NK-92 (cell line): ENCODE measurements around the gene TBC1D10B.

Source experiments
- DNase-seq: peaks from one replicate; lab custom pipeline; 2025; ENCODE audit not compliant: unreplicated experiment; lab: John Stamatoyannopoulos, UW

The TBC1D10B gene

DNA sequence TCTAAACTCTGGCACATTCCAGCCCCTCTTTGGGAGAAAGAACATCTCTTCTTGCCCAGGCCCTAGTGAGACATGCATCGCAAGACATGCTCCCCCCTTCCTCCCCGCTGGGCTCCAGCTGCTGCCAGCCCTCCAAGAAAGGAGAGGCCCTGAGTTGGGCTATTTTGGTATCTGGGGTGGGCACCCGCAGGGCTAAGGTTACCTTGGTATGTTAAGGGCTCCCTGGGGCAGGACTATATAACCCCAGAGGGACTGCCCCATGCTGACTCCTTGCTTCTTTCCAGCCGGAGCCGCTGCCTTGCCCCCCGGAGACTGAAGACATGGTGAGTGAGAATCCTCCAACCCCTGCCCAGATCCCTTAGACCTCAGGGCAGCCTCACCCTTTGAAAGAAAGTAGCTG, 4.2 kb upstream of the TBC1D10B start, which contains the start of gene MYL11:
TSS of gene MYL11 (plus strand) at position 265 of the 400 bp plus-strand sequence. CDS start at position 321, 56 bp downstream.
- DNase-seq = no peak

DNA sequence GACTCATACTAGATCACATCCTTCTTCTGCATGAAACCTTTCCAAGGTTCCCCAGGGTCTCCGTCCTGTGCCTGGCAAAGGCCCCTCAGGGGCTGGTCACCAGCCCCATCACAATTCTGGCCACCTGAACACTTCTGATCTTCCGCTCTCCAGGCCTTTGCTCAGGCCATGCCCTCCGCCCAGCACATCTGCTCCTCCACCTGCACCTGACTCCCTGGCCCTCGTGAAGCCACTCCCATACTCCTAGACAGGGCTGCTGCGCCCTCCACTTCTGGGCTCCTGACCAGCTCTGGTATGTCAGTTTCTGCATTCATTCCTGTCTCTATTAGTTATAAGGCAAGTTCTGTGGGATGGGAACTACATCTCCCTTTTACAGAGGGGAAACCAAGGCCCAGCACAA, 2.4 kb upstream of the TBC1D10B start:
- DNase-seq = no peak

DNA sequence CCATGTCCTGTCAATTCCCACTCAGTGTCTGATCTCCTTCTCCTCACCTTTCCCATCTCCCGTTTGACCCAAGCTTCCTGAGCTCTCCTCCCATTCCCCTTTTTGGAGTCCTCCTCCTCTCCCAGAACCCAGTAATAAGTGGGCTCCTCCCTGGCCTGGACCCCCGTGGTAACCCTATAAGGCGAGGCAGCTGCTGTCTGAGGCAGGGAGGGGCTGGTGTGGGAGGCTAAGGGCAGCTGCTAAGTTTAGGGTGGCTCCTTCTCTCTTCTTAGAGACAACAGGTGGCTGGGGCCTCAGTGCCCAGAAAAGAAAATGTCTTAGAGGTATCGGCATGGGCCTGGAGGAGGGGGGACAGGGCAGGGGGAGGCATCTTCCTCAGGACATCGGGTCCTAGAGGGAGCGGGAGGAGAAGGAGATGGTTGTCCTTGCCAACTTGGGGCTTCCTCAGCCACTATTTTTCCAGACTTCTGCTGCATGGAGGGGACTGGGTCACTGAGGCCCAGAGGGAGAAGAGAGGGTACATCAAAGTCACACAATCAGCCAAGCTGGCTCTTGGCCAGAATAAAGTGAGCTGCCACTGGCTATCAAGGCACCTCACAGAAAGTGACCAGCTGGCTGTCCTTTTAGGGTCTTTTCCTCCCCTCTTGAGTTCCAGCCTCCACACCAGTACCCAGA, 1.9 kb upstream of the TBC1D10B start:
- DNase-seq = no peak

DNA sequence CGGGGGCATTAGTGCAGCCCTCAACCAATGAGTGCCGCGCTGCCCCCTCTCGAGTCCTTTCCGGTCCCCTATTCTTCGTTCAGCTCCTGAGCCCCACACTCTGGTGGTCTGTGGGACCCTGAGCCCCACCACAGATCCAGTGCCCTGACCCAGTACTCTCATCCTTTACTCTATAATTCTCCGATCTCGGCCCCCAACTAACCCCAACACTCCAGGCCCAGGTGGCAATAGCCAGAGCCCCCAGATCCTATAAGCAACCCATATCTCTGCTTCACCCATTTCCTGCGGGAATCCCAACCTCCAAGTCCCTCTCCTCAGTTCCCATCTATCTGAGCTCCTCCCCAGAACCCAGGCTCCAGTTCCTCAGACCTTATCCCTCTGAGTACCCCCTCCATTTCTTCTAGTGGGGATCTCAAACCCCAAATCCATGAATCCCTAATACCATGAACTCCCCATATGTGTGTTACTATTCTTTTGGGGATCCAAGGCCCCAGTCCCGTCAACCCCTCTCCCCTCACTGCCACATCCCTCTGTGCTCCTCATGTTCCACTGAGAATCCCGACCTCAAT, 1.0 kb upstream of the TBC1D10B start:
- DNase-seq = no peak

DNA sequence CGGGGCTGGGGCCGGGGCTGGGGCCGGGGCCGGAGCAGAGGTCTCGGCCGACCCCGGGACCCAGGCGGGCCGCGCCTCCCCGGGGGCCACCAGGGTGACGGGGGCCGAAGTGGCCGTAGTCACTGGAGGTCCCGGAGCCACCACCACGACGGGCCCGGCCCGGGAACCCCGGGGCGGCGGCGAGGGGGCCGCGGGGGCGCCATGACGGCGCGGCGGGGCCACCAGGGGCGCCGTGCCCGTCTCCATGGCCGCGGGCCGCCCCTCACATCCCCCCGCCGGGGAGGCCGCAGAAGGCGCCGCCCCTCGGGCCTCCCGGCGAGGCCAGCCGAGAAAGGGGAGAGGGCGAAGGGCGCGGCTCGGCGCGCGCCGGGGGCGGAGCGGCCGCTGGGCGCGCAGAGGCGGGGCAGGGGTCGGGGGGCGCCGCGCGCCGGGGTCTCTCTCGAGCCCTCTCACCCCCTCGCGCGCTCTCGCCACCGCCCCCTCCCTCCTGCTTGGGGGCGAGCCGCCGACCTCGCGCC, 297 bp downstream of the TBC1D10B start:
- no peak for DNase-seq

DNA sequence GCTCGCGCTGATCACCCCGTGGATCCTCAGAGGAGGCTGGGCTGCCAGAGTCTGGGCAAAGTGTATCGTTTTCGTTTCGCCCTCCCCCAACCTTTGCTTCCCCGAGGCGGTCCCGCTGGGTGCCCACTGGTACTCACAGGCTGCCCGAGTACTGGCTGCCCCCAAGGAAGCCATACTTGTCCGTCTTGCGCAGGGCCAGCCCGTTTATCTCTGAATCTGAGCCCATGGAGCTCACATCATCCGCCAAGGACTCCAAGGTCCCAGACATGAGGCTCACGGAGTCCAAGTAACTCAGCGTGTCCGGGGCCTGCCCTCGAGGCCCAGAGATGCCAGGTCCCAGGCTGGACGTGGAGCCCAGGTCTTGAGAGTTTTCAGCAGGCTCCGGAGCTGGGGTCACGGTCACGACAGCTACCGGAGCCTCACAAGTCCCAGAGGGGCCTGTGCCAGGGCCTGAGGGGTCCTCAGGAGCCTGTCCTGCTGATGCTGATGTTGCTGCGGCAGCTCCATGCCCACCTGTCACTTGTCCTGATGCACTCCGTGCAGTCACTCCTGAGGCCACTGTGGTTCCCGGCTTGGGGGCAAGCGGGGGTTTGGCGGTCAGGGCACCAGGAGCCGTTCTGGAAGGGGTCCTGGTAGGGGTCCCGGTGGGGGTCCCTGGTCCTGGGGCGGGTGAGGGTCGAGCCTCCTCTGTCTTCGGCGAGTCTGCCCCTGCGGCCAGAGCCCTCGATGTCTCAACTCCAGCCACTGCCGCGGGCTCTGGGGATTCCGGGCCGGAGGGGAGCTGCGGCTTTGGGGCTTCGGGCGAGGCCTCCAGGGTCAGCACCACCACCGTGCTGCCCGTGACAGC, 980 bp downstream of the TBC1D10B start:
- DNase-seq = no peak

DNA sequence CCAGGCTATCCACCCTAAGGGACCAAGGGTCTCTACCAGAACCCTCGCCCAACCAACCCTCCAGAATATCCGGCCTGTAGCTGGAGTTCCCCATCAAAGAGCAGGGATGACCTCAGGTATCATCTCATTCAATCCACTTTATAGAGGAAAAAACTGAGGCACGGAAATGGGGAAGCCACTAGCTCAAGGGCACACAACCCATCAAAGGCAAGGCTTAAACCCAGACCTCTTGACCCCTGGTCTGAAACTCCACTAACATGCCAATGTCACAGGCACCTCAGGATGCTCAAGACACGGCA, 1.6 kb downstream of the TBC1D10B start:
- DNase-seq = no peak

DNA sequence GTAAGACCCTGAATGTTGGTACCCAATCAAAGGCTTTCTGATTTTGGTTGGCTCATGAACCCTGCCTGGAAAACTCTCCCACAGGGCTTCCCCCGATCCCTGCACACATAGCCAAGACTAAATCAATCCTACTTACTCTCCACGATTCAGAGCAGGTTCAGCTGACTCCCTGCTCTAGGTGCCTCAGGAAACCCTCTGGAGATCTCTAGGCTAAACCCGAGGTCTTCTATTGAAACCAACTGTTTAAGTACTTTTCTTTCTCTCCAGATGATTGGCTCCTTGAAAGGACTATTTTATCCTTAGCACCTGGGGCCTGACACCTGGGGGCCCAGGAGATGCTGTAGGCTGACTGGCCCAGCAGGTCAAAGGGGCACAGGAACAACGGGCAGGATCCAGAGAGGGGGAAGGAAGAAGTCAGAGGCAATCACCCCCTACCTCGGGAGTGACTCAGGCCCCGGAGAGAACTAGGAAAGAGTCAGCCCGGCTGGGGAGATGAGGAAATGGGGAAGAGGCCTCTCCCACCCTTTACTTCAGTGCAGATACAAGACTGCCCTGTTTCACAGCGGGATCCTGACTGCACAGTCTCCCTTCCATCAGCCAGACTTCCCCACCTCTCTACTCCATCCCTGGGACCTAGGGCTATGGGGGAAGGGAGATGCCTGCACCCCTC, 2.0 kb downstream of the TBC1D10B start:
- DNase-seq = no peak

DNA sequence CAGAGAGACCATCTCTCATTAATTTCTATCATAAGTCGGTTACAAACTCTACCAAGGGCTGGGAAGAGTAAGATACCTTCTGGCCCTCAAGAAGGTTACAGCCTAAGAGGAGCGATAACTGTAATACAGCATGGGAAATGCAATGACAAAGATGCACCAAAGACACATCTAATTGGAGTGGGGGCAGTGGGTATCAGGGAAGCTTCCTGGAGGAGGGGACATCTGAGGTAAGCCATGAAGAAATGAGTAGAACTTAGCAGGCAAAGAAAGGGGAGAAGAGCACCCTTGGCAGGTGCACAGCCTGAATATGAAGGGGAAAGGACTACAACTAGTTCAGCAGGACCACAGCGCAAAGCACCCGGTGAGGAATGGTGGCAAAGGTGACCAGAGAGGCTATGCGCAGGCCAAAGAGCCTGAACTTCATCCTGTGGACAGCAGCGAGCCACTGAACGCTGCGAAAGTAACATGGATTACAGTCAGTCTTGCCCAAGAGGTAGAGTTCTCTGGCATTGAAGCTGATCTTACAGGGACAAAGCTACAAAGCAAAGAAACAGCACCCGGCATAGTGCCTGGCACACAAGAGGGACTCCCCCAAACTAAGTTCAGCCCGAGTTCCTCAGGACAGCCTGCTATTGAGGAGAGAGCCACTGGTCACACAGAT, 2.8 kb downstream of the TBC1D10B start:
- DNase-seq = no peak

DNA sequence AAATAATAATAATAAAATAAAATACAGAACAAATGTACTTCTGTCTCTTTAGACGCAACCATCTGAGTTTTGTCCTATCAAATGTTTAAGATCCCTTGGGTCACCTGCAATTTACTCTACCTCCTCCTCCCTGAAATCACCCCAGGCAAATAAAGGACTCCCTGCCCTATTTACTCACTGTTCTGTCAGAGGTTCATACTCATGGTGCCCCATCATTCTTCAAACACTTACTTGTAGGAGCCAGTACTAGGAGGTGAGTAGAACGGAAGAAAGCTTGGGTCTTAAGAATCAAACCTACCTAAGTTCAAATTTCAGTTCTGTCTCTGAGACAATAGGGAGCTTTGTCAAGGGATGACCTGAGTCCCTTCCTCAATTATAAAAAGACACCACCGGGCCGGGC, 3.8 kb downstream of the TBC1D10B start:
- no peak for DNase-seq

DNA sequence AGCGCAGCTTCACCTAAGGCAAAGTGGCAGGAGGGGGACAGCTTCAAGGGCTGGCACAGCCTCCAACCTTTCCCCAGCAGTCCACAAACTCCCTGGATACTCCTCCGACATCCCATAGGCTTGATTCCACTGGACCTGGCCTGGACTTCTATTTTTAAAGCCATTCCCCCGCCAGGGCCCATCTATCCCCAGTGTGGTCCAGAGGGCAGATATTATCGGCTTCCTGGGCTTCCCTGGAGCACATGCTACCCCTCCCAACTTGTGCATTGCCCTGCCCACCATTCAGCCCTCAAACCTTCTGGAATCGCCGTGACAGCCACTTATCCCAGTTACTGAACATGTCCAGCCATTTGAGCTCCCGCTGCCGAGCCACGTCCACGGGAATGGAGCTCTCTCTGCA, 5.1 kb downstream of the TBC1D10B start:
- DNase-seq = no peak

DNA sequence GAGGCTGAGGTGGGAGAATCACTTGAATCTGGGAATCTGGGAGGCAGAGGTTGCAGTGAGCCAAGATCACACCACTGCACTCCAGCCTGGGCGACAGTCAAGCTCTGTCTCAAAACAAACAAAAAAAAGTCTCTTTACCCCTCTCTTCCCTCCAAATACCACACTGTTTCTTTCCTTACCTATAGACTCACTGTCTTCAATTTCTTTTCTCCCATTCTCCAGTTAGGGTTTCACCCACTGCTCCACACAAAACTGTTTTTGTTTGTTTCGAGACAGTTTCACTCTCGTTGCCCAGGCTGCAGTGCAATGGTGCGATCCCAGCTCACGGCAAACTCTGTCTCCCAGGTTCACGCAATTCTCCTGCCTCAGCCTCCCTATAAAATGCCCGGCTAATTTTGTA, 9.1 kb downstream of the TBC1D10B start:
- DNase-seq = no peak

DNA sequence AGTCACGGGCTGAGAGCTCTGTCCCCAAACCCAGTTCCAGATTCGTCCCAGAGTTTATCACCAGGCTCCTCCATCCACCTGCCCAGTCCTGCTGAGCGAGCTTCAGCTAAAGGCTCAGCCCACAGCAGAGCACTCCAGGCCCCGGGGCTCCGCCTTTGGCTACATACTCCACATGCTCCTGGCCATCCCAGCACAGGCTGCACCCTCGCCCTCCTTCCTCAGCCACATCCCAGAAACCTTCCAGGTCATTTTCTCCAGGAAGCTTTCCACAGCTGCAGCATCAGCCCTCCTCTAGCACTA, 10.5 kb downstream of the TBC1D10B start:
- no peak for DNase-seq

DNA sequence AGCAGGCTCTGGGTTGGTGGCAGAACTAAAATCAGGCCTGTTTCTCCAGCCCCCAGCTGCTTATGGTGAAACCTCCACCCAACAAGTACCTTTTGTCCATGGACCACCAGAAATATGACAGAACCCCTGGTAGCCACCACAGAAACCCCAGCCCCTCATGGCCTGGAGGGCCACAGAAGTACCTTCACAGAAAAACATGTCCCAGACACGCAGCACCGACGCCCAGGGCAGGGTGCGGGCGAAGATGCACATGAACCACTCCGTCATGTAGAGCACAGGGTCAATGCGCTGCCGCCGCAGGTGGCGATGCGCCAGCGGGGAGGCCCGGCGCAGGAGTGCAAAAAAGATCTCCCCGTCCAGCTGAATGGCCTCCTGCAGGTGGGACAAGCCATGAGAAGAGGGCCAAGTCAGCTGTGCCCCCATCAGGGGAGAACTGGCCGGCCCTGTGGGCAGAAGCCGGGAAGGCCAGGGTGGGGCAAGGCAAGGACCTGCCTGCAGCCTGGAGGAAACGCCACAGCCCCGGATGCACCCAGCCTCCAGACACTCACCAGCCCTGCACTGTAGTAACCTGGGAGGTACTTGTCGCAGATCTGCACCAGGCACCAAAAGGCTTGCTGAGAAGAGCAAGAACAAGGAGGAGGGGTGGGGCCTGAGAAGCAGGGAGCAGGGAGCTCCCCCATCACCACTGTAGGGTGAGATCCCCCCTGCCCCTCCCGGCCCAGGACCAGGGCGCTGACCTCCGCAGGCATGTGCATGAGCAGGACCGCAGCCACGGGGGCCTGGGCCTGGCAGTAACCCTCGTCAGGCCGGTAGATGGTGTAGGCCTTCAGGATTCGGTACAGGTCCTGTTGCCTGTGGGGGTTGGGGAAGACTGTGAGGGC, 11.1 kb downstream of the TBC1D10B start:
- no peak for DNase-seq

DNA sequence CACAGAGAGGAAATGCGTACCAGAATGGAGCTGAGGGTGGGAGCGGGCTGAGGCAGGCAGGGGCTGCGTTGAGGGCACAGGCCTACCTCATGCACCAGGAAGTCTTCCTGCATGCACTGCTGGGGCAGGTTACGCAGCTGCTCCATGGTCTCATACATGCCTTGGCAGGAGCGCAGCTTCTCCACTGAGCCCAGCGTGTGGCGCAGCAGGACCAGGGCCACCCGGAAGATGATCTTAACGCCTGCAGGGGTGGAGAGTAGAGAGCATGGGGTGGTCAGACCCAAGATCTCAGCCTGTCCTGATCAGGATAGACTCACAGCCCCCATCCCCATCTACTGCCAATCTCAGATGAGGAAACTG, 11.7 kb downstream of the TBC1D10B start:
- no peak for DNase-seq

DNA sequence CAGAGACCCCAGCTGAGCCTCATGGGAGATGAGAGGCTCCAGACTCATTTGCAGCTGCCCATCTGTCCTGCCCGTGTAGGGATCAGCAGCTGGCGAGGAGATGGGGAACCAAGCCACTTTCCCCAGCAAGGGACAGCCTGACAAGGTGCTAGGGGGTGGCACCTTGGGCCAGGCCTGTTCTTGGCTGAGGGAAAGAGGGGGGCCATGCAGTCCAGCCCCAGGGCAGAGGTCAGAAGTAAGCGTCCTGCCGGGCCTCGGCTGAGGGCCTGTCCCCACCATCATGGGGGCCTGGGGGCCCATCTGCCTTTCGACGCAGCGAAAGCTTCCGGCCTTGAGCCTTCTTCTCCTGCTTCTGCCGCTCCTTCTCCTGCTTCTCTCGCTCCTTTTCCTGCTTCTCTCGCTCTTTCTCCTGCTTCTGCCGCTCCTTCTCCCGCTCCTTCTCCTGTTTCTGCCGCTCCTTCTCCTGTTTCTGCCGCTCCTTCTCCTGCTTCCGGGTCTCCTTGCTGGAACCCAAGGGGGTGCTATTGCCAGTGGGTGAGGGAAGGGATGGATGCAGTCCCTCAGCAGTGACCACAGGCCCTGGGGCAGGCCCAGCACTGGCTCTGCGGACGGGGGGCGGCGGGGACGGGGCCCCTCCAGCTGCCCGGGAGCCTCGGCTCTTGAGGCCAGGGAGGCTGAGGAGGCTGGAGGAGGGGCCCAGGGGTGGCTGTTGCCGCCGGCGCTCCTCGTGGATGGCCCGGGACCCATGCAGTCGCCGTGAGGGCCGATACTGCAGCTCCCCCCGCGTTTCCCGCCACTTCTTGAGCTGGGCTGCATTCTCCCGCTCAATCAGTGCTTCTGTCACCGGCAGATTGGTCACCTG, 12.3 kb downstream of the TBC1D10B start:
- no peak for DNase-seq

DNA sequence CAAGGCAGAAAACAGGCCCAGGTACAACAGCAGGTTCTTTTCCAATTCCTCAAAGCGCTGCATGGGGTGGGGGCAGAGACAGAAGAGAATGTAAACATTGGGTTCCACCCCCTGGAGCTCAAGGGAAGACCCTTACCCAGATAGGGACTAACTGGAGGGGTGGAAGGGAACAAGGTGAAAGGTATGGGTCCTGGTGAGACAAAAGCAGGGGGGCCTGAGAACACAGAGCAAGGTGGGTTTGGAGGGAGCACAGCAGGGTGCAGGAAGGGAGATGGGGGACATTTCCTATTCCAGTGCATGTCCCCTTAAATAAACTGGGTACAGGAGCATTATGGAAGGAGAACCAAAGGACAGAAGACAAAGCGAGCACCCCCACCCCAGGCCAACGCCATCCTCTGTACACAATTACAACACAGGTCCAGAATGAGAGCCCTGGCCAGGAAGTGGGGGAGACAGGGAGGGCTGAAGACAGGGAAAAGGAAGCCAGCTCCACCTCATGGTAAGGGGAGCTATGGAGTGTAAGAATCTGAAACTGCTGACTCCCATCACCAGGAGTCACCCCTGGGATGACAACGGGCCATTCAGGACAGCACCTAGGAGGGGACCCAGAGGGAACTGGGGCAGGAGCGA, 13.1 kb downstream of the TBC1D10B start:
- no peak for DNase-seq

DNA sequence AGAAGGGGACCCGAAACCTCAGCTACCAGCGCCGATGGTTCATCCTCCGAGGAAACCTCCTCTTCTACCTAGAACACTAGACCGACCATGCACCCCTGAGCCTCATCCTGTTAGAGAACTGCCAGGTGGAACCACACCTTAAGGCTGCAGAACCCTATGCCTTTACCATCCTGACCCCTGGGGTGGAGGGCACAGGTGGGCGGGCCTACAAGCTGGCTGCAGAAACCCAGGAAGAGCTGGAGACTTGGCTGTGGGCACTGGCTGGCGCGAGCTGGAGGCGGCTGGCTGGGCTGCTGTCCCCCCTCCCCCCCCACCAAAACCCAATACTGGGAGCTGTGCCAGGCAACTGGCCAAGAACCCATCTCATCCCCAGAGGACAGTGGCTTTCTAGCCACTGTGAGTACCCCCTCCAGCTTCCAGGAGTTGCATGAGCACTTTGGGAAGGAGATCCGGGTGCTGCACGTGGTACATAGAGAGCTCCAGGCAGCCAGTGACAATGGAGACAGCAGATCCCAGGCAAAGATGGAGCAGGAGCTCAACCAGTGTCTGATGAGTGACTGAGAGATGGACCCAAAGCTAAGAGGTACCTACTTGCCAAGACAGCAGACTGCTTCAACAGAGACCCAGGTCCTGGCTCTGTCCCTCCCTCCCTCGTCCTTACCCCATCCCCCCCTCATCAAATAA, 13.8 kb downstream of the TBC1D10B start:
- no peak for DNase-seq

DNA sequence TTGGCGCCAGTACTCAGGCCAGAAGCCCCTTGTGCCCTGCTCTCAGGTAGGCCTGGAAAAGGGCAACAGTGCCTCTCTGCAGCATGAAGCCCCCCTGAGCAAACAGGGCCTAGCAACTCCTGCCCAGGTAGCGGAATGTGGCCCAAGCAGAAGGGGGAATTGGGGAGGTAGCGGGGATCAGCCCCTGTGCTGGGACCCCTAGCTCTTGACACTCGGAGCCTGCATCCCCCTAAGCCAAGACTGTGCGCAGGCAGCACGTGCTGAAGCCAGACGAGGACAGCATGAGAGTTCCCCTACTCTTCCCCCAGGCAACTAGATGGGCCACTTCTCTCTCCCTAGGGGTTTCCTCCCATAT, 14.4 kb downstream of the TBC1D10B start:
- DNase-seq = no peak
